AG20443 (cell line): ENCODE data around the gene GPR6.
A peak's percentile ranks its signal among the peaks of the same experiment; 100 is the strongest.

ENCODE experiments used
- DNase-seq: peaks from one replicate; pipeline ENCODE4 v3.0.0; 2012; ENCODE audit warnings: low spot score, mixed read lengths

Gene GPR6, protein sequence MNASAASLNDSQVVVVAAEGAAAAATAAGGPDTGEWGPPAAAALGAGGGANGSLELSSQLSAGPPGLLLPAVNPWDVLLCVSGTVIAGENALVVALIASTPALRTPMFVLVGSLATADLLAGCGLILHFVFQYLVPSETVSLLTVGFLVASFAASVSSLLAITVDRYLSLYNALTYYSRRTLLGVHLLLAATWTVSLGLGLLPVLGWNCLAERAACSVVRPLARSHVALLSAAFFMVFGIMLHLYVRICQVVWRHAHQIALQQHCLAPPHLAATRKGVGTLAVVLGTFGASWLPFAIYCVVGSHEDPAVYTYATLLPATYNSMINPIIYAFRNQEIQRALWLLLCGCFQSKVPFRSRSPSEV

DNA sequence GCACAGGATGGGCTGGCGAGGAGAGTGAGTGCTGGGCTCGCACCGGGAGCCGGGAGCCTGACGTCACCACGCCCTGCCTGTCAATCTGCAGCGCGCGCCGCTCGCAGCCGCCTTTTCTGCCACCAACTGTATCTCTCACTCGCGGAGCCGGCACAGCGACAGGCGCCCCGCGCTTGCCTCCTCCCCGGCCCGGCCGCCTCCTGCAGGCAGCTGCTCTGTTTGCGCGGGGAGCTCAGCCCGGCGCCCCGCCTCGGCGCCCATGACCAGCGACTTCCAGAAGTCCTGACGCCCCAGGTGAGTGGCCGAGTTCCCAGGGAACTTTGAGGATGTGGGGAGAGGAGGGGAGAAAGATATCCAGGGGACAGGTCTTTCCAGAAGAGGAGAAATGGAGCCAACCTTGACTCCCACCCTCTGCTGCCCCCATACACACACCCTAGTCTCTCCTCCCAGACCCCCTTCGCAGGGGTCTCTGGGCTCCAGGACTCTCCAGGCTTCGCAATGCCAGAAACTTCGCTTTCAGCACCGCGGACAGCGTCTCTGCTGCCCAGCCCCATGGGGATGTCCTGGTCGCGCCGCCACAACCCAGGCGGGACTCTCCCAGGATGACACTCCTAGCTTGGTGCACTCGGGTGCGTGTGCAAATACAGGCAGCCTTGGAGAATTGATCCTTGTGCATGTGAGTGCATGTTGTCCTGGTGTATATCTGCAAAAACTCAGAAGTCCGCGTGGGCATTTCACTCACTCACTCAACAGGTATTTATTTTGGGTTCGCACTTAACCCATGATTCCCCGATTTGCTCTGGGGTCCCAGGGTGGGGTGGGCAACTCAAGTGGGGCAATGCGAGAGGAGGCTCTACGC, at the start of gene GPR6:
Gene GPR6, plus strand, starts transcription at position 138 of the 859 bp plus-strand sequence. CDS start 802 bp downstream, outside the sequence.
- peak; percentile 81 for DNase-seq

DNA sequence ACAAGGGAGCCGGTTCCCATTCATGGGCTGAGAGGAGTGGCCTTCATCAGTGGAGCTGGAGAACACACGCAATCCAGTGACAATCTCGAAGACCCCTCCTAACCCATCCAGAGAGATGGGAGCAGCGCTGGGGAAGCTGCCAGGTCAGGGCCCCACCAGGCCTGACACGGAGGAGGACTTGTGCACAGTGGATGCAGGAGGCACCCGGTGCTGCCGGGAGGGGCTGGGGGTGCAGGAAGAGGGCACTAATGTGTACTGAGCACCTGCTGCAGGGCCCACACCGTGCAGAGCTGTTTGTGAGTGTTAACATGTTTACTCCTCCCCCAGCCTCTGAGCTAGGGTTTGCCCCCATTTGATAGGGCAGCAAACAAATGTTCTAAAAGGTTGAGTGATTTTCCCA, 43.8 kb upstream of the GPR6 start:
- no peak for DNase-seq

DNA sequence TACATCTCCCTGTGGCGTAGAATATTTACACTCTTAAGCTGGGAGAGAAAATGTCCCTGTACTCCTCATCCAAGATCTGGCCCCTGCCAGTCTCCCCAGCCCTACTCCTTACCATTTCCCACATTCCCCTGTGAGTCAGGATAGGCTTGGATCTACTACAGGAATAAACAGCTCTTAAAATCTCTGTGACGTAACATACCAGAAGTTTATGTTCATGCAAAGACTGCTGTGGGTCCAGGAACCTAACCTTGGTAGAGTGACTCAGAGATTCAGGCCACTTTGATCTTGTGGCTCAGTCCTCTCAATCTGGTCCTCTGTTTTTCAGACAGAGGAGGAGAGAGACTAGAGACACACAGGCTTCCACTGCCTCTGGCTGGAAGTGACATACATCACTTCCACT, 38.5 kb upstream of the GPR6 start:
- no peak for DNase-seq

DNA sequence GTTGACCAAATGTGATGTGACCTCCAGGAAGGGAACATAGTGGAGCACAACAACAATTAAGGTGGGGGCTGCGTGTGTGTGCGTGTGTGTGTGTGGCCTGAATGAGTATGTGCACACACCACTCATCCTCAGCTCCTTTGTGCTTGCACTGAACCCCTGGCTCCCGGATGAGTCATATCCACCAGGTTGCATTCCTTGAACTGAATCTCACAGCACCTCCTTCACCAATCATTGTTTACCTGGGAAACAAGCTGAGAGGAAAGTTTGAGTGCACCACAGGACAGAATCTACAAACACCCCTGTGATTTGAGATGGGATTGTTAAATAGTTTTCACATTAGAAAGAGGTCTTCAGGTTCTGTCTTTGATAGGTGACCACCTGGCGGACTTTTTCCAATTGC, 33.7 kb upstream of the GPR6 start:
- DNase-seq: no peak

DNA sequence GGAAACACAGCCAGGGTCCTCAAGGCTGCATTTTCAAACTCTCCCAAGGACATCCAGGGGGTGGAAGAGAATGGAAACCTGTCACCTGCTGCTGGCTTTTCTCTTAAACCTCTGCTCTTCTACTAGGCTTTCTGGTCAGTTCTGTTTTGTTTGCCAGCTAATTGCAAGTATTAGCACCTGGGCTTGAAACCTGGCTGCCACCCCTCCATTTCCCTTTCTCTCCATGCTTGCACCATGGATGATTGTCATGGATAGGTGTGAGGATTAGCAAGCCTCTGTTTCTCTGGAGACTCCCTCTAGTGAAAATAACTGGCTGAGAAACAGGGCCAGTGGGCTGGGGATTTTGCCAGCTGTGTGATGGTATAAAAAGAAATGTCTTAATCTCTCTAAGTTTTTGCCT, 33.0 kb upstream of the GPR6 start:
- no peak for DNase-seq

DNA sequence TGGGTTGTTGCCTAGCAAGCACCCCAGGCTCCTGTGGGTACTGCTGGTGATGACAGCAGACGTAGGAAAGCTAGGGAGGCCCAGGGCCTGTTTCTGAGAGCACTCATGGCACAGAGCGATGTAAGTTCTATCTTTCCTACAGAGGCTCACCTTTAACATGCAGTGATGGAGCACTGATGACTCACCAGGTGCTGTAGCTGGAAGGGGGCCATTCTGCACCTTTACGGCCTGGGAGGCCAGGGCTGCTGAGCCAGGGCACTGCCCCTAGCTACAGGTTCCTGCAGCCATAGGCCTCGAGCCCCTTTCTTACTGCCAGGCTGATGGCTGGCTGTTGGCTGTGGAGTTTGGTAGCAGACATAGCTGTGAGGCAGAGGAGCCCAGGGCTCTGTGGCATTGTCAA, 31.1 kb upstream of the GPR6 start:
- no peak for DNase-seq

DNA sequence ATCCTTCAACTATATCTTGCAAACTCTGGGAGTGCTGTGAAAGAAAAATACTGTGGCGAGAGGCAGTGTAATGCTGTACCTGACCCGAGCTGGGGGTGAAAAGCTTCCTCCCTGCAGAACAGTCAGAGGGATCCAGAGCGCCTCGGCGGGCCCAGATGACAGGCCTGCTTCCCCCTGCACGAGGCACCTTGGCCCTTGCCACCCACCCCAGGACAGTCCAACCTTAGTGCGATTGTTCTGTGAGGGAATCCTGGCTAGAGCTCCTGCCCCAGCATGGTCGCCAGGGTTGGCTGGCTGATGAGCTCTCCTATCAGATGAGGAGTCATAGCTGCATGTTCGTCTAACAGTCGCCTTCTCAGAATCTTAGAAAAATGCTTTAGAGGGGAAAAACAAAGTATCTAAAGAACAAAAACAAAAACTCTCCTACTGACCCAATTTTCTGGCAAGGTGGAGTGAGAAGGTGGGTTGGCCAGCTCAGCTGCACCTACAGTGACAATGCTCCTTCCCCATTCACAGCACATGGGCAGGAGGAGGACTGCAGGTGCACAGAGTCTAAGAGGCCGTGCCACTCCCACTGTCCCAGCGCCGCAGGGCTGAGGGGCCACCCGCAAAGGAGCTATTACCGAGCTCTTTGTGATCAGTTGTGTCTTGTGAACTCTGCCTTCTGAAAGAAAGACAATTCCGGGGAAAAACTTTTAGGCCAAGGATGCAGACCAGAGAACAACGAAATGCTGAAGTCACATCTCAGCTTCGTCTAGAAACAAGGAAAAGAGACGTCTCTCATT, 28.6 kb upstream of the GPR6 start:
- no peak for DNase-seq

DNA sequence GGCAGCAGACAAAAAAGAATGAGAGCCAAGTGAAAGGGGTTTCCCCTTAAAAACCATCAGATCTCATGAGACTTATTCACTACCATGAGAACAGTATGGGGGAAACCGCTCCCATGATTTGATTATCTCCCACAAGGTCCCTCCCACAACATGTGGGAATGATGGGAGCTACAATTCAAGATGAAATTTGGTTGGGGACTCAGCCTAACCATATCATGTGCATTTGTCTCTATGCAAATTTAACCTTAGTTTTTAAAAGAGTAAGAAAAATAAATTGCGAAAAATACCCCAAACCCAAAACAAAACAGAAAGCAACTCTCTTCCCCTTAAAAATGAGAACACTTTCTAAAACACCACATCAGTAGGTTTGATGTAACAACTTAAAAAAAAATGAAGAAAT, 22.6 kb upstream of the GPR6 start:
- DNase-seq: no peak

DNA sequence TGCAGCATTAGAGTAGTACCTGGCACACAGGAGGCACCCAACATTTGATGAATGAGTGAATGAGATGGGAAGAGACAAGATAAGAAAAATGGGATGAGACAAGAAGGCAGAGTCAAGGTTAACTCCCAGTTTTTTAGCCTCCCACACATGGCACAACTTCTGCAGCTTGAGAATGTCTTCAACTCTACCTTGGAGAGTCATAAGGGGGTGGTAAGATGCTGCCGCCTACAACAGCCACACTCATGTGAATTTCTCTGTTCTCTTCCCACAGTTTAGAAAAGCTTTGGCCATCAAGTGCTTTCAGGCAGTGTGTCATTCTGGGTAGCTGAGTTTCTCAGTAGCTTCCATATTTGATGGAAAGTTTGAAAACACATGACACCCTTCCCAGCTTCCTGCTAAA, 19.5 kb upstream of the GPR6 start:
- no peak for DNase-seq

DNA sequence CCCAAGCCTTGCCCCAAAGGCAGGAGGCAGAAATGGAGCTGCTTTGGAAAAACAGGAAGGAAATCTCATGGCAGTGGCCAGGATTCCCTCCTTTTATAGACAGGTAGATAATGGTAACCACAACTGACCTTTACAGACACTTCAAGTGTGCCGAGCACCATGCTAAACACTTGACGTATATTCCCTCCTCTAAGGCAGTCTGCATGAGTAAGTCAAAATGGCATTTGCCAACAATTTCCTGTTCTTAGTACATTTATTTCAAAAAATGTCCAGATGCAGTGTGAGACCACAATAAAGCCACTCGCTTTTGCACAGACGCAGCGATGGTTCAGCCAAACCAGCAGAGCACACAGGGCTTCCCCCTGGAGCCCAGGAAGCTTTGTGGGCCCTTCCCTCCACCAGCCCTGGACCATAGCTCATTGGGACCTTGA, 16.5 kb upstream of the GPR6 start:
- no peak for DNase-seq

DNA sequence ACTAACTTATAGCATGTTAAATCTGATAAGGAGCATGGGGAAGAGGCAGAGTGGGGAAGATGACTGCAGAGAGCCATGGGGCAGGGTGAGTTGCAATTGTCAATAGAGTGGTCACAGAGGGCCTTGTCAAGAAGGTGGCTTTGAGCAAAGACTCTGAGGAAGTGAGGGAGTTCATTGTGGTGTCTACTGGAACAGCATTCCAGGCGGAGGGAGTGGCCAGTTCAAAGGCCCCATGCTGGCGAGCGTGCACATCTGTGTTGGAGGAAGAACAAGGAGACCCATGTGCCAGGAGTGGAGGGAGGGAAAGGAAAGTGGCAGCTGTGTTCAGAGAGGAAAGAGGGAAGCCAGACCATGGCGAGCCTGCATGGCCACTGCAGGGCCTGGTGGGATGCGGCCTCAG, 15.8 kb upstream of the GPR6 start:
- DNase-seq: no peak

DNA sequence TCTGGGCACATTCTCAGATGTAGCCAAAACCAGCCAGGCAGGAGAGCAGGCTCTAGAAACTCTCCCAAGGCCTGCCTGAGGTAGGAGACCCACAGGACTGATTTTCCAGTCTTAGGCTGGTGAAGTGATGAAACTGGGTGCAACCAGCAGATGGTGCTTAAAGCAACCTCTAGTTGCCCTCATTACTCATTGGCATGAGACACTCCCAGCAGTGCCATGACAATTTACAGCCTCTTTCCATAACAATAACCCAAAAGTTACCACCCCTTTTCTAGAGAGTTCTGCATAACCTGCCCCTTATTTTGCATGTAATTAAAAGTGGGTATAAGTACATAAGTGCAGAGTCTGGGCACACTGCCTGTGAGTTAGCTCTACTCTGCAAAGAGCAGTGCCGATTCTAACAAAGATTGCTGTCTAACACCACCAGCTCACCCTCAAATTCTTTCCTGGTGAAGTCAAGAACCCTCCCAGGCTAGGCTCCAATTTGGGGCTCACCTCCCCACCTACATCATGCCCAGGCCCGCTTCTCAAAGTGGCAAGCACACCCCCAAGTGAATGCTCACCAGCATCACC, 14.4 kb upstream of the GPR6 start:
- DNase-seq: no peak

DNA sequence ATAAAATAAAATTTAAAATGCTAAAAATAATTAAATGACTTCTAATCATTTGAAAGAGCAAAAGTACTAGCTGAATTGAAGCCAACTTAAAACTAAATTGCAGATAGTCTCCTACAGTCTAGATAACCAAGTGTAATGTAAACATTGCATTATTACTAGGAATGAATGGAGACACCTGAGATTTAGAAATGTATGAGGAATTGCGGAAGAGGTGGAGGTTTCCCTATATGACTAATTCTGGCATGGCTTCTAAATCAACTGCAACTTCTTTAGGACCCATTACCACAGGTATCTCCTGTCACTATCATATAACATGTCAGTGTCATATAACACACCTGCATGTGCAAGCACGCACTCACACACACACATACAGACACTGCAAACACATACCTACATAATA, 13.2 kb upstream of the GPR6 start:
- no peak for DNase-seq

DNA sequence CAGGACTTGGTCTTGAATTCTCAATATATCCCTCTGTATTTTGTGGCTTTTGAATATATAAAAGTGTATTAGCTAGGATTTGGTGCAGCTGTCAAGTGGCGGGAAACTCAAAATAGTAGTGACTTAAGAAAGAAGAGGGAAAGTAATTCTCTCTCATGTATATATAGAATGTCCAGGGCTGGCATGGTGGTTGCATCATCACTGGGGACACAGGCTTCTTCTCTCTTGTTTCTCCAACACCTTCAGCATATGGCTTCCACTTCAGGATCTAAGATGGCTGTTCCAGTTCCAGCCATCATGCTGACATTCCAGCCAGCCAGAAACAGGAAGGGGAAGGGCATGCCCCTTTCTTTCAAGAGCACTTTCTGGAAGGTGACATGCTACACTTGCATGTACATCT, 11.8 kb upstream of the GPR6 start:
- DNase-seq: no peak

DNA sequence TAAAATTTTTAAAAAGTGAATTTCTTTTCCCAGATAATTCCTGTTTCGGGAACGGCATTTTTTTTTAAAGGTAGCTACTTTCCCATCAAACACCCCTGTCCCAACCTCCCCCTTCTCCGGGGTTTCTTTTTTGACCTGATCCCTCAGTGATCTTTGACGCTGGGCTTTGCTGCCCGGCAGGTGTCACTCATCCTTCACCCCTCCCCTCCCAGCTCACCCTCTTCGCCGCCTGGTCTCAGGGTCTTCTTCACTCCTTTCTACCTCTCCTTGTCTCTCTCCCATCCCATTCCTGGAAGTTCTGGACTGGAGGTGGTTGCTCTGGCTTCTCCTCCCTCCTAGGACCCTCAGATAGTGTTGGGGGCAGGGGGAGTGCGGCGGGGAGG, 329 bp upstream of the GPR6 start:
- DNase-seq: no peak

DNA sequence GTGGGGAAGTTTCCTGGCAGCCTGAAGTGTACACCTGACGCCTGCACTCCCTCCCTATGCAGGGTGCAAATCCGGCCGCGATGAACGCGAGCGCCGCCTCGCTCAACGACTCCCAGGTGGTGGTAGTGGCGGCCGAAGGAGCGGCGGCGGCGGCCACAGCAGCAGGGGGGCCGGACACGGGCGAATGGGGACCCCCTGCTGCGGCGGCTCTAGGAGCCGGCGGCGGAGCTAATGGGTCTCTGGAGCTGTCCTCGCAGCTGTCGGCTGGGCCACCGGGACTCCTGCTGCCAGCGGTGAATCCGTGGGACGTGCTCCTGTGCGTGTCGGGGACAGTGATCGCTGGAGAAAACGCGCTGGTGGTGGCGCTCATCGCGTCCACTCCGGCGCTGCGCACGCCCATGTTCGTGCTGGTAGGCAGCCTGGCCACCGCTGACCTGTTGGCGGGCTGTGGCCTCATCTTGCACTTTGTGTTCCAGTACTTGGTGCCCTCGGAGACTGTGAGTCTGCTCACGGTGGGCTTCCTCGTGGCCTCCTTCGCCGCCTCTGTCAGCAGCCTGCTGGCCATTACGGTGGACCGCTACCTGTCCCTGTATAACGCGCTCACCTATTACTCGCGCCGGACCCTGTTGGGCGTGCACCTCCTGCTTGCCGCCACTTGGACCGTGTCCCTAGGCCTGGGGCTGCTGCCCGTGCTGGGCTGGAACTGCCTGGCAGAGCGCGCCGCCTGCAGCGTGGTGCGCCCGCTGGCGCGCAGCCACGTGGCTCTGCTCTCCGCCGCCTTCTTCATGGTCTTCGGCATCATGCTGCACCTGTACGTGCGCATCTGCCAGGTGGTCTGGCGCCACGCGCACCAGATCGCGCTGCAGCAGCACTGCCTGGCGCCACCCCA, 1.2 kb downstream of the GPR6 start:
- no peak for DNase-seq

DNA sequence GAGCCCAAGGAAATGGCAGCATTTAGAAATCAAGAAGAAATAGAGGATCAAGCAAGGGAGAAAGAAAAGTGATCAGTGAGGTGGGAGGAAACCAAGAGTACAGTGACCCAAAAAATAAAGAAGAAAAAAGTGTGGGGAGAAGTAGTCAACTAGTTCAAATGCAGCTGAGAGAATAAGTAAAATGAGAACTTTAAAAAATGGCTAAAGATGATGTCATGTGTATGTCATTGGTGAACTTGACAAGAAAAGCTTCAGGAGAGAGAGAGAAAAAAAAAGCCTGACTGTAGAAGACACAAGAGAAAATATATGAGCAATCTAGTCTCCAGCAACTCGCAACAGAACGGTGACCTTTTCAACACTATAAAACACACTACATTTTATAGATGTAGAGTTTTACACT, 6.3 kb downstream of the GPR6 start:
- no peak for DNase-seq

DNA sequence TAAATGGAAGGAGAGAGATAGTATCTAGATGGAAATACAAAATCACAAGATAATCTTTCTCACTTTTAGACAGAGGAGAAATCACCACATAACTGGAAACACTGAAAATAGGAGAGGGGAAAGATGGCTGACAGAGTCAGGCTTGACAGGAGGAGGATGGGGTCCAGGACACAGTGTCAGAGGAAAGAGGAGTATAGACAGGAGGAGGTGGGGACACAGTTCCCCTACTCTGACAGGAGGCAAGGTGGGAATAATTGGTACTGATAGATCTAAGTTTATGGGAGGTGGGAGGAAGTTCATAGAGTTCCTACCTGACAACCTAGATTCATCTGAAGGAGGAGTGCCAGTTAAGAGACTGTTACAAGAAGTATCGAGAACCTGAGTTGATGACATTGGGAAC, 9.1 kb downstream of the GPR6 start:
- DNase-seq: no peak

DNA sequence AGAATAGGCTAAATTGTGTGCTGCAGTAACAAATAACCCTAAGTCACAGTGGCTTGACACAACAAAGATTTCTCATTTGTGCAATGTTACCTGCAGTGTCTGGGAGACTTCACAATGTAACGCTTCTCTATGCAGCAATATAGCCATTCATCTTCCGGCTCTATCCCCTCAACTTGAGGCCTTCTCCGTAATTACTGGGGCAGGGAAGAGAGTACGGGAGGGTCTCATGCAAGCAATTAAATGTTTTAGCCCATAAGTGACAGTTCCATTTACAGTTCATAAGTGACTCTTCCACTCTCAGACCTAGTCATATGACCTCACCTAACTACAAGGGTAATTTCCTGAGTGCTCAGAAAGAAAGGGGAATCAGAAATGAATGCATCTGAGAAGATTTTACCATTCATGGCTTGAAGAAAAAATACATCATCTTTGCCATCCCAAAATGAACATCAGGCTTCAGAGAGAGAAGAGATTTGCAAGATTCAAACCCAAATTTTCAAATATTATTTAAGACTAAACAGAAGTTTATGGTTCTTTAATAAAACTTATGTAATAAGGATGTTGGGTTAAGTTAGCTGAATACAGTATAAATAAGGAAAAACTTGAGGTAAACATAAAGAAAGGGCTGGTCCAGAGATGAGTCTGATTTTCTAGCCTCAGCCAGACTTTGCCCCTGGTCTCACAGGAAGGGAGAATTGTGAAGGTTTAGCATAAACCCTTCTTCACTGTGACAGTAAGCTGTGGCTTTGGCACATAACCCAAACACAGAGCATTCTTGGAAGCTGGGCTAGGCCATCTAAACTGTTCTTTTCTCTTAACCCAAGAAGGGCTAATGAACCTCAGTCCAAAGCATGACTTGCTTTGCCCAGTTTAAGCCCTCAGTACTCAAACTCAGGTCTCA, 13.3 kb downstream of the GPR6 start:
- no peak for DNase-seq

DNA sequence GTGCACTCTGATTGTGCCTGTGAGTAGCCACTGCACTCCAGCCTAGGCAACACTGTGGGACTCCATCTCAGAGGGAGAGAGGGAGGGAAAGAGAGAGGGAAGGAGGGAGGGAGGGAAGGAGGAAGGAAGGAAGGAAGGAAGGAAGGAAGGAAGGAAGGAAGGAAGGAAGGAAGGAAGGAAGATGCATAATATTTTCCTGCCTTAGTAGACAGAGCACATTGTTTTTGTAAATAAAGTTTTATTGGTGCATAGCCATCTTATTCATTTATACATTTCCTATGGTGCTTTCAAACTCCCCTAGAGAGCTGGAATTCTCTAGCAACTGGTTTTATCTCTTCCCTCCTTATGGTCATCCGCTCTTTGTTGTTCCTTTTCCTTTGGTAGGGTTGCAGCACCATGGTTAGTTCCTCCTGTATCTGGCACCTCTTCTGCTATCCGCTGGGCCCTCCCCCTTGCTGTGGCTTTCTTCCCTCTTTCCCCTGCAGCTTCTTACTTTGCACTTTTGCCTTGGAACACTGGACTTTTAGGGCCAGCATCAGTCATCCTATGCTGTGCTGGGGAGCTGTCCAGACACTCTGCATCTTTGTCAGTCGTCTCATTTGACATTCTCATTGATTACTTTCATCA, 20.2 kb downstream of the GPR6 start:
- DNase-seq: no peak
